DMS53 treated with DMSO at 0.1 percent for 48 hours (cell line): ENCODE results near the gene ZNF181.
"Not testable (repeated sequence)": the region's sequence is repeated elsewhere in the genome, so short reads cannot be mapped to it uniquely, and the experiment has no call there.

Source experiments
- DNase-seq: peaks from one replicate; lab custom pipeline; 2025; ENCODE audit not compliant: unreplicated experiment; lab: John Stamatoyannopoulos, UW

The ZNF181 gene

DNA sequence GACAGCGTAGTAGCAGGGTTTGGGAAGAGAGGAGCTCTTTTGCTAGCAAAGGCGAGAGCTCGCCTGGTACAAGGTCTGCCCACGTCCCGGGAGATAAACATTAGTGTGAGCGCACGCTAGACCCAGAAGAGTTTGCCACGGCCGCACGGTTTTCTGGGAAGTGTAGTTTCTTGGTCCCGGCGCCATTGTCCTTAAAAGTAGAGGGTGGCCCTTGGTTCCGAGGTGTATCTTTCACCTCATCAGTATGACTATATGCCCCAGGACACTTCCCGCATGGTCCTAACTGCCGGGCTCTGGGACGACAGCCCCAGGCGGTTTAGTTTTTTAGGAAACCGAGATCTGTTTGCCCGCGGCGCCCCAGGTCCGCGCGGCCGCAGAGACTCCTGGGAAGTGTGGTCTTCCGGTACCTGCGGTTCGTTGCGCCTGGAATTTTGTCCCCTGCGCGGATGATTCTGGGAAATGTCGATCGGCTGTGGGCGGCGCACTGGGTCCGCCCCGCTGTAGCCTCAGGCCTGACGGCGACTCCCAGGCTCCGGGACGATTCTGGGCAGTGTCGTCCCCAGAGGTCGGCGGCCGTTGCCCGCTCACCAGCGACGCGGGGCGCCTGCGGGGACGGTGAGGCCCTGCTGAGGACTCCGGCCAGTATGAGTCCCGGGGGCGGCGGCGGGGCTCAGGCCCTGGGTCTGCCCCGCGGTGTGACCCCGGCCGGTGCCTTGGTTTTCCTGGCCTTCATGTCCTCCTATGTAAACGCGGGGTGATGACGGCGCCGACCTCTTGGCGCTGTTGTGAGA lies at the start of gene ZNF181:
Gene ZNF181 (plus strand): TSS at position 498 of the 791 bp plus-strand sequence. CDS start 795 bp downstream, outside the sequence.
- peak; percentile 93 for DNase-seq

DNA sequence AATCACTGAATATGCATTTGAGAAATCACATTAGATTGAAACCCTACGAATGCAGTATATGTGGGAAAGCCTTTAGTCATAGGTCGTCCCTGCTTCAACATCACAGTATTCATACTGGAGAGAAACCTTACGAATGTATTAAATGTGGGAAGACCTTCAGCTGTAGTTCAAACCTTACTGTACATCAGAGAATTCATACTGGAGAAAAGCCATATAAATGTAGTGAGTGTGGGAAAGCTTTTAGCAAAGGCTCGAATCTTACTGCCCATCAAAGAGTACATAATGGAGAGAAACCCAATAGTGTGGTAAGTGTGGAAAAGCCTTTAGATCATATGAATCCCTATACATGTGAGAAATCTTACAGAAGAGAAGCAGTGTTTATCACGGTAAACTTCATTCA lies 48.8 kb upstream of the ZNF181 start:
- not testable (repeated sequence) for DNase-seq

DNA sequence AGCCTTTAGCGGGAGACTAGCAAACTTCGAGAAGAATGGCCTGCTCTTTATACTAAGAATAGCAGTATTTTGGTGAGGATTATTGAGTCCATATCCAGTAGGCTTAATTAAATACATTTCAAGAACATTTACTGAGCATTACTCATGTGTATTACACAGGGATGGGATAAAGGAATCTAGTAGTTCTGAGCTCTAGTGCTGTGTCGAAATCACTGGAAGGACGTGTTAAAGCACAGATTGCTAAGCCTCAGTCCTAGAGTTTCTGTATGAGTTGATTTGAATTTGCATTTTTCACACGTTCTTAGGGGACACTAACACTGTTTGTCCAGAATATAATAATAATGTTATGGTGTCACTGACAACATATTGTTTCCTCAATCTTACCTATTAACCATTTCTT lies 47.6 kb upstream of the ZNF181 start:
- DNase-seq, result no peak

DNA sequence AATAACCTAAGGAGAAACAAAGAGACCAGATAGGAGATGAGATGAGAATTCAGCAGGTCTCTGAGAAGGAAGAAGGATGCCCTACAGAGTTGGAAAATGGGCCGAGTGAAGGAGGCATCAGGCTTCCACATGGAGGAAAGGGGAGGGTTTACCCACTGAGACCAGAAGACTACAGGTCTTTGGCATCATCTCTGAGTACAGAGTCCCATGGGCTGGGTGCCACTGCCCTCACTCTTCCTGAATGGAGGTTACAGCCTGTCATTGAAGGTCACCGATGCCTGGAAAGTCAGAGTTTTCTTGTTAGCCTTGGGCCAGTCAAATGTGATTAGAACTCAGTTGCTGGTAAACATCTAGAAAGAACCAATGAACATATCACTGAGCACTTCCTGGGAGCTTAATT lies 46.7 kb upstream of the ZNF181 start:
- no peak for DNase-seq

DNA sequence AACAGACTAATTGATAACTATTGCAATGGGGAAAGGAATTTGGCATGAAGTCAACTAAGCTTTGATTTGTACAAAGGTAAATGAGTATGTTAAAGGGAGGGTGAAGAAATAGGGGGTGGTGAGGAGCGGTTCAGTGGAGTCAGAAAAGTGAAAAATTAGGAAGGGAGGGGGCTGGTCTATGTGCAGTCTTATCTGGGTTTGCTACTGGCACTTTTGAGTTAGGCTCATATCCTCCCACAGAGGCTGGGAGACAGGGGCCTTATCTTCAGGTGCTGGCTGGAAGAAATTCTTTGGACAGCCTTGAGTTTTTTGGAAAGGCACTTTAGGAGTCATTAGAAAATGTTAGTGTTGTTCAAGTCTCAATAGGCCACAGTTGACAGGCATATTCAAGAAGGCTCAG lies 45.5 kb upstream of the ZNF181 start:
- DNase-seq, result no peak

DNA sequence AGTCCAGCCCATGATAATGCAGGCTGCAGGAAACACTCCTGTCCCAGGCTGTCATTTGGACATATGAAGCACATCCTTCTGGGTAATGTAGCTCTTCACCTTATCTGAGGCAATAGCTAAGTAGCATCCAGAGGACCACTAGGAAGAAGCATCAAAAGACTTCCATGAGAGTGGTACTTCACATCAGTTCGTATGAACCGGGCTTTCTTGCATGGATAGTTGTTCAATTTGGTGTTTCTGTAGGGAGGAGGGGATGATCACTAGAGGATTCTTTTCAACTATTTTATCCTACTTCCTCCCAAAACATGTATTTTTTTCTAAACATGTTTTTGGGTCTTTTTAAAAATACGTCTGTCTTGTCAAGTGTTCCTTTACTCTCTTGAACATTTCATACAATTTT lies 43.7 kb upstream of the ZNF181 start:
- no peak for DNase-seq

DNA sequence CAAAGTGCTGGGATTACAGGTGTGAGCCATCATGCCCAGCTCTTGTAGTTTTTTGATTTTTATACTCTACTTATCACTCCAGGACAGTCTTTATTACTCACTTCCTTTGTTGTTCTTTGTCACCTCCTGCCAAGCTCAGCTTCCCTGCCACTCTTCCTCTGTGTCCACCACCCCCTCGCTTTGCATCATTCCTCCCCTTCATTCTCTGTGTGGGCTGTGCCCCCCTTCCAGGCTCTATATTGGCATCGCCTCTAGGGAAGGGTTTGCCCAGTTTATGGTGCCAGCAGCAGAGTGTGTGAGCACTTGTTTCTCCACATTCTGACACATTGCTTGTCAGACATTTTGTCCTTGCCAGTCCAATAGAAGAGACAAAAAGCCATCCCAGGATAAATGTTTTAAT lies 41.5 kb upstream of the ZNF181 start:
- no peak for DNase-seq

DNA sequence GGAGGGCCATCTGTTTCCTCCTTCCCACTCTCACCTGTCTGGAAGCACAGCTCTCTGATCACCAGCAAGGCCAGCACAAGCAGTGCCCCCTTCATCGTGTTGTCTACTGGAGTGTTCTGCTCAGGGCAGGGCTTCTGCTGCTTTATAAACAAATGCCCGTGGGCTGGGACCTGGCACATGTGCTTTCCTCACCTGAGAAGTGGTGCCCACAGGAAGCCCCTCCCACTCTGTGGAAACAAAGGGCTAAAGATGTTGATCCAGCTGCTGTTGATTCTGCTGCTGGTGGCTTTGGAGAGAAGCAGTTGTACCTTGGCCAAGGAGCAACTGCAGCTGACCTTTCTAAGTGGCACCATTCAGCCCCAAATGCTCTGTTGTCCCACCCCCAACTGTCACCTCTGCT lies 26.4 kb upstream of the ZNF181 start:
- peak; percentile 93 for DNase-seq

DNA sequence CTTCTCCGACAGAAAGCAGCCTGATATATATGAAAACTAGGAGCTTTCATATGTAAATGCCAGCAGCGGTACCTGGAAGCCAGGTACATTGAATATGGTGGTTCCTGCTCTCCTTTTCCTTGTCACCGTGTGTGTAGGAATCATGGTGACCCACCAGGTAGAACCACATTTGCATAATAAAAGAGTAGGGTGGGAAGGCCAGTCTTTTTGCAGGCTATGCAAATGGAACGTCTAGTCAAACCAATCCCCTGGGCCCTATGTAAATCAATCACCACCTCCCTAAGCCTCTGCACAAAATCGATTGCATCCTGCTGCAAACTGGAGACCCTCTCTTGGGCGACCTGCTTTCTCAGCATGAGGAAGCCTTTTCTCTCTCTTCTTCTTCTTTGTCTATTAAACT lies 22.2 kb upstream of the ZNF181 start:
- DNase-seq, result no peak

DNA sequence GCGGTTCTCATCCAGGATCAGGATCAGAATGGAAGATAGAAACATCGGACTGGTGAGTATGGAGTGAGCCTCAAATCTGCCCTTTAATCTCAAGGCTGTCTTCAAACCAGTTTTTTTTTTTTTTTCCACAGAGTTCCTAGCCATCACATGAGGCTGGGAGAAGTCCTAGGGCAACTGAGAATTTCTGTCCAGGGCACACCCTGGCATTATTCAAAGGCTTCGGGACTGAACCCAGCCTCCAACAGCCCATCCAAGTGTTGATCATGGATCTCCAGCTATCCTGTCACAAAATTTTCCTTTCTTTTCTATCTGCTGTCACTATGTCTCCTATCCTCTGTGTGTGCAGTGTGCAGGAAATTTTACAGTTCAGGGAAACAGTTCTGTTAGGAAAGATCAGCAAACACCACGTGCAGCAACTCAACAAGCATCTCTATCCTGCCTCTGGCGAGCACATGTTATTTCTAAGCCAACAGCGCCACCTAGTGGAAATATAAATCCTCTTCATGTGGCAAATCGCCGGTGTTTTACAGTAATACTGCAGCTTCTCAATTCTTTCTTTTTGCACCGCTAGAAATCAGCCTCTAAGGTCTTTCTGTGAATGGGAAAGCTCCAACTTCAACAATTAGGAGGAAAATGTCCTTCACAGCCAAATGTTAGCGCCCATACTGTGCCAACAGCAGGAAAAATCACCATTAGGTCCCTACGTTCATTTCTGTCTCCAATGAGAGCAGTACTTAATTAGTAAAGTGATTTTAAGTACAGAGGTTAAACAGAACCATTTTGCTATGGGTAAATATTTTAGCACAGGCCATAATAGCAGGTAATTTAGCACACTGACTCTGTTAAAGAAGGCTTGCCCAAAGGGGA lies 21.4 kb upstream of the ZNF181 start:
- peak; percentile 89 for DNase-seq

DNA sequence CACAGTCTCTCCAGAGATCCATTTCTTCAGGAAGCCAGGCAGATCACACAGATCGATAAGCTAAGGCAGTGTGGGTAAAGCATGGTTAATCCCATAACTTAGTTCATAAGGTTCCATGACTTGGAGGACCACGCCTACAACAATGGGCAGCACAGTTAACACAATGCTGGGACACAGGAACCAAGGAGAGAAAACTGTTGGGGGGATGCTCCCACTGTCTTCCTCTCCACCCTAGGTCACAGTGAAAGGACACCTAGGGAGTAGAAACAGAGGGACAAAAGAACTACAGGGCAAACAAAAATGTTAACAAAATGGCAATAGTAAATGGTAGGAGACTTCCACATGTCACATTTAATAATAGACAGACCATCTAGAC lies 20.8 kb upstream of the ZNF181 start:
- DNase-seq, result no peak

DNA sequence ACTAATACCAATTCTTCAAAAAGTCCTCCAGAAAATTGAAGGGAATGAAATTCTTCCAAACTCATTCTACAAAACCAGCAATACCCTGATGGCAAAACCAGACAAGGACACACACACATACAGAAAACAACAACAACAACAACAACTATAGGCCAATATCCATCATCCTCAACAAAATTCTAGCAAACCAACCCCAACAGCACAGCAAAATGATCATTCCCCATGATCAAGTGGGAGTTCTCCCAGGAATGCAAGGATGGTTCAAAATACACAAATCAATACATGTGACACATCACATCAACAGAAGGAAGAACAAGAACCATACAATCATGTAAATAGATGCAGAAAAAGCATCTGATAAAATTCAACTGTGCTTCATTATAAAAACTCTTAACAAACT lies 18.7 kb upstream of the ZNF181 start:
- no peak for DNase-seq

DNA sequence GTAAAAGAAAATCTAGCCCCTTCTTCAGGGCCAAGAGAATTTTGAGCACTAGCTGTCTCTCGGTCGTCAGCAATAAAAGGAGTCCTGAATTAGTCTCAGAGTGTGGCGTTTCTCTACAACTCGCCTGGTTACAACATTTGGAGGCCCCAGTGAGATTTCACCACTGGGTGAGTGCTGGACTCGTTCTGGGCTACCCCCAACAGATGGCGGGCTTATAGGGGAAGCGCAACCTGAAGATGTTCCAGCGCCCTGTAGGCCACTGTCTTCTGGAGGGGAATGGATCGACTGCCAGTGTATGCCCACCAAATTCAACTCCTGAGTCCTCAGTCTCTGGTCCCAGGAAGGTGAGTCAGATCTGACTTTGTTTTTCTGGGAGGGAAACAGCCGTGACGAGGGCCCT lies 11.7 kb upstream of the ZNF181 start:
- DNase-seq, result no peak

DNA sequence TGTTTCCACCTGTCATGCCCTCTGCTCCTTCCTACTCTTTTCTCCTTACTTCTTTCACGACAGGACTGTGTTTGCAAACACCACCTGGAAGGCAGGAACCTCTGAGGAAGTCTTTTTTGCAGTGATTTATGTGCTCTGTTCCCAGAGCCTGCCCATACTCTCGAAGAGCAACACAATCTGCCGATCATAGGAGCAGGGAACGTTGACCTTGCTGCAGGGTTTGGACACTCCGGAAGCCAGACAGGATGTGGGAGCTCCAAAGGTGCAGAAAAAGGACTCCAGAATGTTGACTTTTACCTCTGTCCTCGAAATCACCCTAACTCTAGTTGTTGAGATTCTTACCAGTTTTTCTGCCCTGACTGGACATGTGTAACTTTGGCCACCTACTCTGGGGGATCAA lies 8.6 kb upstream of the ZNF181 start:
- no peak for DNase-seq

DNA sequence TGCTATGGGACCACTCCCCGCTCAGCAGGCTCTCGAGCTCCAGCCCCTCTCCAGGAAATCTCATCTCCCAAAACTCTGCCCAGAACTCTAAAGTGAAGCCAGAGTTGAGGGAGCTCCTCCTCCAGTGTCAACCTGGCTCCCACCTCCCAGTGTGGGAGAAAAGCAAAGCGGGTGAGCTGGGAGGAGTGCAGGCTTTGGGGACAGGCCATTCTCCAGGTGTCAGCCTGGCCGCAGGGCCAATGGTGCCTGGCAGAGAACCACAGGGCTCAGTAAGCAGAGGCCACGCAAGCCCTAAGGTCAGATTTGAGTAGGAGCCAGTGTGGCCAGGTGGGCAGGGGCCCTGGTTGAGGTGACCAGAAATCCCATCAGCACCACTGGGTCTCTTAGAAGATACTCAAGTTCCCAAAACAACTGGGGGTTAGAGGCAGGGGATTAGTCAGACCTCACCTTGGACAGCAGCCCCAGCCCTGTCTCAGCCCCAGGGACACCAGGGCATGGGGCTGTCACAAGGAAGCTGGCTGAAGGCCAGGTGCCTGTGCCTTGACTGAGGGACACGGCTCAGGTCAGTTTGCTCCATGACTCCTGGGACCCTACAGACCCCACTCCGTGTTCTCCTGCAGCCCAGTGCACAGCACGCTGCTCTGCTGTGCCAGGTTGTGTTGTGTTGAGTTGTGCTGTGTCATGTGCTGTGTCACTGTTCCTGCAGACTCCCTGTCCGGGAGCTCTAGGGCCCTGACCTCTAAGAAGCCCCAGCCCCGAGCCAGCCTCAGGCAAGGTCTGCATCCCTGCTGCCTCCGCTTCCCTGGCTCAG lies 2.8 kb upstream of the ZNF181 start:
- no peak for DNase-seq

DNA sequence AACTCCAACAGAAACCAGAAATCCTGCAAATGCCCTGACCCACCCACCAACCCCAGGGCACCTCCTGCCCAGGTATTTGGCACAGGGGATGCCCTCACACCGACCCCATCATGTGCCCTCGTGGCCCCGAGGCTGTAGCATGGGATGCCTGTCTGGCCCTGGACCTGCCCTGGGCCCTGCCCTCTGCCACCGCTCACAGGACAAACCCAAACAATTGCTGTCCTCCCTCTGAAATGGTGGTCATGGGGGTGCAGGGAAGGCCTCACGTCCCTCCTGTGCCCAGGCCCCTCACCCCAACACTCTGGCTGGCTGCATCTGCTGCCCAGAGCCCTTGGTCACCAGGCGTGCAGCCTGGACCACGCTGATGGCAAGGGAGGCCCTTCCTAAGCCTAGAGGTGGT lies 2.1 kb upstream of the ZNF181 start:
- no peak for DNase-seq

DNA sequence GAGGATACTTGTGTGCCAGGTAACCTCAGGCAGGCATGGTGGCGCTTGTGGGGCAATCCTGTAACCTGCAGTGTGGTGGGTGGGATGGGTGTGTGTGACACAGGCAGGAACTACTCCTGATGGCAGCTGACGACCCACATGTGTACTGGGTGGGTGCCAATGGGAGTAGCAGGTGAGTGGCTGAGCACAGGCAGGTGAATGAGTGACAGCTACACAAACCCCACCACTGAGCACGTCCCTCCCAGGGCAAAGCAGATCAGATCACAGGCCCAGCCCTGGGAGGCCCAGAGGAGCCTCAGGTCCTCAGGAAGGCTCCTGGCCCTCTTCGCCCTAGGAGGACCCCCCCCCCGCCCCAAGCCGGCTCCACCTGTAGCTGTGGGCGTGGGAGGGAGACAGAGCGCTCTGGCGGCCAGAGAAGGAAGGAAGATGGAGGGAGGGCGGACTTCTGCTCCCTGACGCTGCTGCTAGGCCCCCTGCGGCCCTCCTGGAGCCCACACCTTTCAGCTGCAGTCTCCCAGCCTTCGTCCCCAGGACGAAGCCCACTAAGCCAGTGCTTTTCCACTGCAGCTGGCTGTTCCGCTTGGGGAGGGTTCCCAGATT lies 1.3 kb upstream of the ZNF181 start:
- DNase-seq, result no peak

DNA sequence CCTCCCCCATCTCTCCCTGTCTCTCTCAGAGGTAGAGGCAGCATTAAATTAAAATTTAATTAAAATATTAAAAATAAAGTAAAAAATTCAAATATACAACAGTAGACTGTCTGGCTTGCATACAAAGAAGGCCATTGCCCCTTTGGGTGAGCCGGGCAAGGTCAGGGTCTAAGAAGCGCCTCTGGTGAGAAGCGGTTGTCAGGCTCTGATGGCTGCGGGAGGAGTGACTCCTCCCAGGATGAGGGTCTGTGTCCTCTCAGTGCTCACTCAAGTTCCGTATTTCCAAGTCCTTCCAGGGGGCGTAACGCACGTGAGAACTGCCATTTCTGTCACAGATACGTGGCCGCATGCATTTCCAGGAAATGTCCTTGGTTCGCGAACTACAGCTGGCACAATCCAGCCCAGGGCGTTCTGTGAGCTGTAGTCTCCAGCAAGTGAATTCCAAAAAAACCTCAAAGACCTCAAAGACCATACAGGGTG lies 737 bp upstream of the ZNF181 start:
- DNase-seq, result peak; percentile 80

DNA sequence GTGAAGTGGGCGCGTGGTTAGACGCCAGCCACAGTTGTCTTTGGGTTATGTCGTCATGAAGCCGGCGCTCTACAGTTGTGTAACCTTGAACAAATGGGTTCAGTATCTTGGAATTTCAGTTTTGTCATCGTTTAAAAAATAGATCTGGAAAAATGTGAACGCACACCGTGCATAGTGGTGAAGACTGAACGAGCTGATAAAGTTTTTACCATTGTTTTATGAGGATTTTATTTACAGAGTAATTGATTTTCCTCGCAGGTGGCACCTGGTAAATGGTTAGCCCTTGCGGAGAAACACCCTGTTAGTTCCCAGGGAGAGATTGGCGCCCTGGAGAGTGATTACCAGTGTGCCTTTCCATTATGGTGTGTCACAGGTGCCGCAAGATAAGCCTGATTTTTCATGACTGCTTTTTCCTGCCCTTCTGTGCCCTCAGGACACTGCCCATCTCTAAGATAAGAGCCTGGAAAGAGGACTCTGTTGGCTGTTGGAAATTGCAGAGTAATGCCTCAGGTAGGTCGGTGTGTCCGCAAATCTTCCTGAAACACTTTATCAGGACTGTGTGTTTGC lies 577 bp downstream of the ZNF181 start:
- DNase-seq, result peak; percentile 38

DNA sequence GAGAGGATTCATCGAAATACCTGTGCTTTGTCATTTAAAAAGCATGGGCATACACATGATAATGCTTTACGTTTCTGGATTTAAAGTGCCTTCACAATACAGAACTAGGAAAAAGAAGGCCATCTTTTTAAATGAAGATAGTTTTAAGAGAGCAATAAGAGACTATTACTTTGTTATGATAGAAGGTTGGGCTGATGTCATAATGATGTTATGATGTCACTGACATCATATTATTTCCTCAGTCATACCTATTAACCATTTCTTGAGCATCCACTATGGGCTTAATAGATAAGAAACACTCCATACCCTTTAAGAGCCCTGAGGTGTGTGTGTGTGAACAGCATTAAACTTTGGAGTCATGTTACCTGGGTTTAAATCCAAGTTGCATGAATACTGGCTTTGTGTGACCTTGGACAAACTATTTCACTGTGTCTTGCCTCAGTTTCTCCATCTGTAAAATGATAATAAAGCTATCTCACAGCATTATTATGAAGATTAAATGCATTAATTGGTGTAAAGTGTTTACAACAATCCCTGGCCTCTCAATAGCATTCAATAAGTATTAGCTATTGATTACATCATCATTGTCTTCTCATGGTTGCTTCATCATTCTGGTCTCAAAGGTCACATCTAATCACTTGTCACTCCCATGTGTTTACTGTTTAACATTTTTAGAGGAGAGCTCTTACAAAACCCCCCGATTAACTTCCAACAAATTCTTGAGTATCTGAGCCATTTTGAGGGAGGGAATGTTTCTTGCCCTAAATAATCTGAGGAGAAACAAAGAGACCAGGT lies 11.1 kb downstream of the ZNF181 start:
- no peak for DNase-seq
